ENCODE data around the gene TOM1L2. TPM values are rescaled to one million over a fixed set of nuclear protein-coding genes. Genes with fewer than 3 reads are reported as not detected.
A peak's percentile ranks its signal among the peaks of the same experiment; 100 is the strongest.

TOM1L2 gene
- total RNA-seq, 3 donors from 2014 or later (not counting 1 experiment from before 2014, with no cell fraction given), result 35.7 to 43.2 (median 35.7) TPM

GRCh38 chr17:17810895-17811248 is 161.3 kb downstream of the TOM1L2 start:
- Mint-ChIP-seq H3K9me3 (no peaks in the 10 kb centered on the region), H3K27ac (peak overlapping the region in 1 of 2 donors; percentile 40), H3K4me1 (peaks cover 7 to 33% of the 10 kb centered on the region in 2 donors), H3K36me3 (no peaks in the 10 kb centered on the region), H3K27me3 (ENCODE audit: low read depth in 2 of 2) (no peaks in the 10 kb centered on the region), H3K4me3 (no peak overlapping the region)
- no peak for ATAC-seq
- no peak for TF ChIP-seq CTCF (IDR thresholded peaks at IDR 0.05)
- Histone ChIP-seq H3K4me1 (ENCODE audit: control insufficient read depth, insufficient read depth, low read length) (peaks cover 19% of the 10 kb centered on the region), H3K27me3 (ENCODE audit: control insufficient read depth, insufficient read depth, low read length) (no peaks in the 10 kb centered on the region), H3K36me3 (ENCODE audit: control insufficient read depth, insufficient read depth, low read length) (peaks cover 12% of the 10 kb centered on the region), H3K27ac (ENCODE audit: low read length) (no peak overlapping the region), H3K9me3 (ENCODE audit: control insufficient read depth, insufficient read depth, low read length) (no peaks in the 10 kb centered on the region), H3K4me3 (ENCODE audit: low read length) (no peak overlapping the region)
- no peak for DNase-seq
- 98% methylated on average over 24 of the region's 27 CpGs for WGBS (ENCODE audit: insufficient coverage)
- intact Hi-C loops (cut with micrococcal nuclease), result no loop called here

GRCh38 chr17:17810084-17810894 is 161.9 kb downstream of the TOM1L2 start:
- no peak for TF ChIP-seq CTCF (IDR thresholded peaks at IDR 0.05)
- Mint-ChIP-seq H3K4me1 (peaks cover 7 to 35% of the 10 kb centered on the region in 2 donors), H3K27ac (peak overlapping the region in 1 of 2 donors; percentile 40), H3K27me3 (ENCODE audit: low read depth in 2 of 2) (no peaks in the 10 kb centered on the region), H3K36me3 (no peaks in the 10 kb centered on the region), H3K9me3 (no peaks in the 10 kb centered on the region), H3K4me3 (no peak overlapping the region)
- Histone ChIP-seq H3K36me3 (ENCODE audit: control insufficient read depth, insufficient read depth, low read length) (peaks cover 15% of the 10 kb centered on the region), H3K4me3 (ENCODE audit: low read length) (no peak overlapping the region), H3K4me1 (ENCODE audit: control insufficient read depth, insufficient read depth, low read length) (peaks cover 19% of the 10 kb centered on the region), H3K27ac (ENCODE audit: low read length) (no peak overlapping the region), H3K27me3 (ENCODE audit: control insufficient read depth, insufficient read depth, low read length) (no peaks in the 10 kb centered on the region), H3K9me3 (ENCODE audit: control insufficient read depth, insufficient read depth, low read length) (no peaks in the 10 kb centered on the region)
- no peak for ATAC-seq
- intact Hi-C loops (cut with micrococcal nuclease), result no loop called here
- 96% methylated on average over 62 of the region's 68 CpGs for WGBS (ENCODE audit: insufficient coverage)
- DNase-seq, result no peak

- Histone ChIP-seq H3K9me3 (ENCODE audit: control insufficient read depth, insufficient read depth, low read length) (no peaks in the 10 kb centered on the region), H3K27me3 (ENCODE audit: control insufficient read depth, insufficient read depth, low read length) (no peaks in the 10 kb centered on the region), H3K4me1 (ENCODE audit: control insufficient read depth, insufficient read depth, low read length) (peaks cover 19% of the 10 kb centered on the region), H3K36me3 (ENCODE audit: control insufficient read depth, insufficient read depth, low read length) (peaks cover 17% of the 10 kb centered on the region), H3K4me3 (ENCODE audit: low read length) (no peak overlapping the region), H3K27ac (ENCODE audit: low read length) (no peak overlapping the region)
- intact Hi-C loops (cut with micrococcal nuclease), result no loop called here
- H3K9me3 Mint-ChIP-seq, result no peaks in the 10 kb centered on the region
- no peak for TF ChIP-seq CTCF (IDR thresholded peaks at IDR 0.05)
- H3K4me3 Mint-ChIP-seq, result no peak overlapping the region
- H3K36me3 Mint-ChIP-seq, result no peaks in the 10 kb centered on the region
- peaks cover 7 to 35% of the 10 kb centered on the region in 2 donors for H3K4me1 Mint-ChIP-seq
- no peaks in the 10 kb centered on the region for H3K27me3 Mint-ChIP-seq (ENCODE audit: low read depth in 2 of 2)
- H3K27ac Mint-ChIP-seq, result no peak overlapping the region
- DNase-seq (no peak), ATAC-seq (no peak)
- 93% methylated on average over 50 of the region's 52 CpGs for WGBS (ENCODE audit: insufficient coverage)
Measured at GRCh38 chr17:17809531-17810083, 162.6 kb downstream of the TOM1L2 start.

Data from natural killer cell (primary cell).